ENCODE data around the gene AACS. TPM values are rescaled to one million over a fixed set of nuclear protein-coding genes. Genes with fewer than 3 reads are reported as not detected.

AACS gene
- total RNA-seq, 1 donor from 2014 or later, result 32.5 TPM

GRCh38 chr12:125124320-125124966, 59.2 kb downstream of the AACS start:
- H3K27me3 ChIP-seq (ENCODE audit: control insufficient read depth, insufficient read depth, low read length), result no peaks in the 10 kb centered on the region
- TF ChIP-seq CTCF (IDR thresholded peaks at IDR 0.05; ENCODE audit: insufficient read depth, low read length, poor library complexity, severe bottlenecking), result no peak
- peaks cover 3% of the 10 kb centered on the region for H3K36me3 ChIP-seq (ENCODE audit: control insufficient read depth, insufficient read depth, low read length)
- peak; percentile 2 for DNase-seq (ENCODE audit: low read depth)
- H3K4me3 ChIP-seq (ENCODE audit: low read depth, low read length), result no peak overlapping the region

GRCh38 chr12:125125271-125125670, 60.0 kb downstream of the AACS start:
- TF ChIP-seq CTCF (IDR thresholded peaks at IDR 0.05; ENCODE audit: insufficient read depth, low read length, poor library complexity, severe bottlenecking), result no peak
- DNase-seq (ENCODE audit: low read depth), result no peak
- peaks cover 3% of the 10 kb centered on the region for H3K36me3 ChIP-seq (ENCODE audit: control insufficient read depth, insufficient read depth, low read length)
- H3K4me3 ChIP-seq (ENCODE audit: low read depth, low read length), result no peak overlapping the region
- no peaks in the 10 kb centered on the region for H3K27me3 ChIP-seq (ENCODE audit: control insufficient read depth, insufficient read depth, low read length)

- Histone ChIP-seq H3K36me3 (ENCODE audit: control insufficient read depth, insufficient read depth, low read length) (no peaks in the 10 kb centered on the region), H3K27me3 (ENCODE audit: control insufficient read depth, insufficient read depth, low read length) (no peaks in the 10 kb centered on the region), H3K4me3 (ENCODE audit: low read depth, low read length) (no peak overlapping the region)
- no peak for TF ChIP-seq CTCF (IDR thresholded peaks at IDR 0.05; ENCODE audit: insufficient read depth, low read length, poor library complexity, severe bottlenecking)
- DNase-seq (ENCODE audit: low read depth), result no peak
Measured at GRCh38 chr12:125128439-125129178, 63.4 kb downstream of the AACS start.

GRCh38 chr12:125129179-125129571, 63.9 kb downstream of the AACS start:
- Histone ChIP-seq H3K4me3 (ENCODE audit: low read depth, low read length) (no peak overlapping the region), H3K27me3 (ENCODE audit: control insufficient read depth, insufficient read depth, low read length) (no peaks in the 10 kb centered on the region), H3K36me3 (ENCODE audit: control insufficient read depth, insufficient read depth, low read length) (no peaks in the 10 kb centered on the region)
- TF ChIP-seq CTCF (IDR thresholded peaks at IDR 0.05; ENCODE audit: insufficient read depth, low read length, poor library complexity, severe bottlenecking), result no peak
- DNase-seq (ENCODE audit: low read depth), result no peak

GRCh38 chr12:125129591-125130255, 64.5 kb downstream of the AACS start:
- no peak for TF ChIP-seq CTCF (IDR thresholded peaks at IDR 0.05; ENCODE audit: insufficient read depth, low read length, poor library complexity, severe bottlenecking)
- H3K27me3 ChIP-seq (ENCODE audit: control insufficient read depth, insufficient read depth, low read length), result no peaks in the 10 kb centered on the region
- H3K36me3 ChIP-seq (ENCODE audit: control insufficient read depth, insufficient read depth, low read length), result no peaks in the 10 kb centered on the region
- DNase-seq (ENCODE audit: low read depth), result no peak
- H3K4me3 ChIP-seq (ENCODE audit: low read depth, low read length), result no peak overlapping the region
